AG10803 (cell line): ENCODE results near the gene ASIC2.

Experiments
- DNase-seq: peaks from one replicate; pipeline ENCODE4 v3.0.0; 2010; ENCODE audit warnings: low read depth
- H3K4me3 ChIP-seq: 2 replicates; pipeline ENCODE4 v1.5.1; 2011; ENCODE audit warnings: mild to moderate bottlenecking, low read length, control low read depth
- TF ChIP-seq, protein P1 (sequence below): conservative IDR thresholded peaks from 2 replicates; pipeline ENCODE4 v1.5.1; 2011; ENCODE audit warnings: mild to moderate bottlenecking, low read length, control low read depth, inconsistent platforms

Gene ASIC2

DNA sequence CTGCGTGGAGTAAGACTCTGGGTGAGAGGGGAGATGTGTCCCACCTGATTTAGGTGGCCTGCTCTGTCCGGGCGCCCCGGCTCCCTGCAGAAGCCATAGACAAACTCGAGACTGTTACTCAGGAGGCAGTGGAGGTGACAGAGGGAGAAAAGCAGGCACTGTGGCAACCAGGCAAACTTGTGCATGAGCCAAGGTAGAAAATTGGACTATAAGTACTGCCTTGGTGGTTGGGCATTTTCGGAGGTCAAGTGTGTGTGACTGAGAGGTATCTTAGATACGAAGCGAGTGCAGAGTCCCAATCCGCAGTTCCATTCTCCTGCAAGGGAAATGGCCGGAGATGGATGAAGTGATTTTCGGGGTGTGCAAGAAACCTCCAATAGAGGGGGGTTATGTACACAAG lies 328.6 kb downstream of the ASIC2 start:
- TF ChIP-seq, protein P1, sequence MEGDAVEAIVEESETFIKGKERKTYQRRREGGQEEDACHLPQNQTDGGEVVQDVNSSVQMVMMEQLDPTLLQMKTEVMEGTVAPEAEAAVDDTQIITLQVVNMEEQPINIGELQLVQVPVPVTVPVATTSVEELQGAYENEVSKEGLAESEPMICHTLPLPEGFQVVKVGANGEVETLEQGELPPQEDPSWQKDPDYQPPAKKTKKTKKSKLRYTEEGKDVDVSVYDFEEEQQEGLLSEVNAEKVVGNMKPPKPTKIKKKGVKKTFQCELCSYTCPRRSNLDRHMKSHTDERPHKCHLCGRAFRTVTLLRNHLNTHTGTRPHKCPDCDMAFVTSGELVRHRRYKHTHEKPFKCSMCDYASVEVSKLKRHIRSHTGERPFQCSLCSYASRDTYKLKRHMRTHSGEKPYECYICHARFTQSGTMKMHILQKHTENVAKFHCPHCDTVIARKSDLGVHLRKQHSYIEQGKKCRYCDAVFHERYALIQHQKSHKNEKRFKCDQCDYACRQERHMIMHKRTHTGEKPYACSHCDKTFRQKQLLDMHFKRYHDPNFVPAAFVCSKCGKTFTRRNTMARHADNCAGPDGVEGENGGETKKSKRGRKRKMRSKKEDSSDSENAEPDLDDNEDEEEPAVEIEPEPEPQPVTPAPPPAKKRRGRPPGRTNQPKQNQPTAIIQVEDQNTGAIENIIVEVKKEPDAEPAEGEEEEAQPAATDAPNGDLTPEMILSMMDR: no peak
- DNase-seq: no peak
- H3K4me3 ChIP-seq: no peak overlapping the region
